Measurements from ENCODE around the gene HNRNPA1L2.
"Not testable (repeated sequence)": the region's sequence is repeated elsewhere in the genome, so short reads cannot be mapped to it uniquely, and the experiment has no call there.

Gene HNRNPA1L2

DNA sequence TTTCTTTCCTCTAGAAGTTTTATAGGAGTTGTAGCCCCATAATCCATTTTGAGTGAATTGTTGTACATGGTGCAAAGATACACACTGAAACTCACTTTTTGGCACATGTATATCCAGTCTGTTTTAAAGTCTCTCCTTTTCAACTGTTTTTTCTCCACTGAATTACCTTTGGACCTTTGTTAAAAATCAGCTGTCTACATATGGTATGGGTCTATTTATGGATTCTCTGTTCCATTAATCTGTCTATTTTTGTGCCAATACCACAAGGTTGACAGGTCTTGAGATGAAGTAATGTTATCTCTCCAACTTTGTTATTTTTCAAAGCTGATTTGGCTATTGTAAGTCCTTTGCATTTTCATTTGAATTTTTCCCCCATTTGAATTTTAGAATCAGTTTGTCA lies 4.7 kb downstream of the HNRNPA1L2 start:
- no peak for DNase-seq (ENCODE audit: low spot score)

DNA sequence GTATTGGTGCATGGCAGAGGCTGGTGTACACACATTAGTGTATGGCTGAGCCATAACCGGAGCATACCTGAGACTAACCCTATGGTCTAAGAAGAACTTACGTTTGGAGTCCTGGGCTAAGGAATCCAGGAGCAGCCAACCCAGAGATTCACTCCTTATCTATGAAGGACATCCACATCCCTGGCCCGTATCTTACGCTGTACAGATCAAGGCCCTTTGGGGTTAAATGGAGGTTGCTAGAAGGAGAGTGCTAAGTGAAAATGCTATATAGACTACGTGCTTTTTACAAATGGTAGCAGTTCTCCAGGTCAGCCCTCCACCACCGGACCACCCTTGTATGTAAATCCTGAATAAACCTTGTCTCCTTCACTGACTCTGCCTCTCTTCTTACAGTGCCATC lies 8.5 kb downstream of the HNRNPA1L2 start:
- no peak for DNase-seq (ENCODE audit: low spot score)

DNA sequence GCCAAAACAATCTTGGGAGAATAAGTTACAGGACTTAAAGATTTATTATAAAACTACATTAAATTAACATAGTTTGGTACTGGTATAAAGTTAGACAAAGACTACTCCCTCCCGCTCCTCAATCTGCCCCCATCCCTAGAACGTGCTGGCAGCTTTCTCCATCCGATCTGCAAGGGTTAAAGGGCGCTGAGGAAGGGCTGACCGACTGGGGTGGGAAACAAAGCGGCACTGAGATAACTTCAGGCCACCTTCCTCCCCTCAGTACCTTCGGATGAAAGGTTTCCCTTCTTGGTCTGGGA lies 9.6 kb downstream of the HNRNPA1L2 start:
- no peak for DNase-seq (ENCODE audit: low spot score)

DNA sequence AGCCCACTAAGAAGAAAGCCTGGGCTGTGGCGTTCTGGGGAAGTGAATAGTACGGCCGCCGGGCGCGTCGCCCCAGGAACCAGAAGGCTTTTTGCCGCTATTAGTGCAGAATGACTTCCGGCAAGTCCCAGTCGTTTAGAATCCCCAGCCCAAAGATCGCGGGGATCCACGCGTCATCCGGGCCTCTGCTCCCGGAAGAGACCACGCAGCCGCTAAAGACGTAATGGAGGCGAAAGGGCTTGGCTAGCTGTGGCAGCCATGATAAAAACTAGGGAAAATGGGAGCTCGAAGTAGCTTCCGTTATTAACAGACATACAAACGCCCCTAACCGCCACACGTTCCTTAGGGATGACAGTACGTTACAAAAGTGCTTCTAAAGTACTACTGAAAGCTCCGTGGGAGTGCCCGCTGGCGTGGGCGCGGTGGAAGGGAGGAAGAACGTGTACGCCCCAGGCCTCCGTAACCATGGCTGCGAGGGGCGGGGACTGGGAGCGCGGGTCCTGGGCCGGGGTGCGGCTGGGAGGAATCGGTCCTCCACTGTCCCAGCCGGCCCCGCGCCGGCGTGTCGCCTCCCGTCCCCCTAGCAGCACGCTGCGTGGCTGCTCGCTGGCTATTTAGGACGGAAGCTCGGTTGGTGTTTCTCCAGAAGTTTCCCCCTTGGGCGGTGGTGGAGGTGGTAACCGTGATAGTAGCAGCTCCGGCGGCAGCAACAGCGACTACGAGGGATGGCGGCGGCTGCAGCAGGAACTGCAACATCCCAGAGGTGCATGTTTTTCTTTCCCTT lies 10.2 kb downstream of the HNRNPA1L2 start, which contains the start of gene SUGT1:
Gene SUGT1, plus strand, starts transcription at position 641 of the 784 bp plus-strand sequence. Its CDS starts 85 bp downstream, at position 726.
- DNase-seq (ENCODE audit: low spot score): peak; percentile 96

DNA sequence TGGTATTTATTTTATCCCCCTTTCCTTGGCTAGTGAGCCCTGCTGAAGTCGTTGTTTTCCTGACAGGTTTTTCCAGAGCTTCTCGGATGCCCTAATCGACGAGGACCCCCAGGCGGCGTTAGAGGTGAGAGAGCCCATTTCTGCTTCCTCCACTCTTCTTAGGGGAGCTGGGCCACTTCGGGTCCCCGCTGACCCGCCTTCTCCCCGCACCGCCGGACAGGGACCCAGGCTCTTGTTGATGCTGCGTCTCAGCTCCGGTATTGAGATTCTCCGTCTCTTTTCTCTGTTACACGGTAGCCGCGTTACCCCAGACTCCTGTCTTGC lies 10.7 kb downstream of the HNRNPA1L2 start:
- DNase-seq (ENCODE audit: low spot score): no peak

DNA sequence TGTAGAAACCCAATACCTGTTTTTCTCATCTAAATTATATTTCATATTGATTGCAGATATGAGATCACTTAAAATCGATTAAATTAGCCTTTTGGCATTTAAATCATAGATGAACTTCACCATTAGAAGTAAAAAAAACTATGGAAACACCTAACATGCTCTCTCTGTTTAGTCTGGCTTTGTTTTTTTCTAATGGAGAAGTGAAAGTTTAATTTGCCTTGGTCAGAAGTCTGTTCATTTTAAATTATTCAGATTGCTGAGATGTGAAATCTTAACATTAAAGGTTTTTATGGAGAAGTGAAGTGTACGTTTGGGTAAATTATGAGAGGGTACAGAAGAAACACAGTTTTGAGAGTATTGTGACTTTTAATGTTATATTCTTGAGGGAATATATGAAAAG lies 17.1 kb downstream of the HNRNPA1L2 start:
- no peak for DNase-seq (ENCODE audit: low spot score)

DNA sequence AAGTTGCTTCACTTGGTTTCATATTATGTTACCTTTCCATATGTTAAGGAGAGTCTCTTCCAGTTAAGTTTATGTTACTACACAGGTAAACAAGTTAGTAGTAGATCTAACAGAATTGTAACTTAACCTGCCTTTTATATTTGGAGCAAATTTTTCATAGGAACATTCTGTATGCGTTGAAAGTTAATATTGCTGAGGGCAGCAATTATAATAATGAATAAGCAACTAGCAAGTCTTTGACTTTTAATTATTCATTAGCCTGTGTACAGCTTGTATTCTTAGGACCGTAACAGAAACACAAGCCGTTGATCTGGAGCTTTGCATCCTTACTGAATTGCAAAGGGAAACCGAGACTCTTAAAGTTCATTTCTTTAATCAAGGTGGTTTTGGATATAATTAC lies 22.0 kb downstream of the HNRNPA1L2 start:
- DNase-seq (ENCODE audit: low spot score): no peak

DNA sequence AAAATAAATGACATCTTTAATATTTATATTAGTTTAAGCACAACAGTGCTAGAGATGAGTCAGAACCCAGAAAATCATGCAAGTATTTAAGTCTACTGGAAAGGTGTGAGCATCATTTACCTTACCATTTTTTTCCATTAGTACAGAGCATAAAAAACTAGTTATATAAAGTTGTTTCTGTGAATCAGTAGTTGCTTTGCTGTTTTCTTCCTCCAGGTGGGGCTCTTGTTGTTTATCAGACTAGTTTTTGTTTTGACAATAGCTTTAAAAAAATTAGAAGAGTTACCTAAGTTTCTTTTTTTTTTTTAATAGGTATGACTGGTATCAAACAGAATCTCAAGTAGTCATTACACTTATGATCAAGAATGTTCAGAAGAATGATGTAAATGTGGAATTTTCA lies 23.1 kb downstream of the HNRNPA1L2 start:
- no peak for DNase-seq (ENCODE audit: low spot score)

DNA sequence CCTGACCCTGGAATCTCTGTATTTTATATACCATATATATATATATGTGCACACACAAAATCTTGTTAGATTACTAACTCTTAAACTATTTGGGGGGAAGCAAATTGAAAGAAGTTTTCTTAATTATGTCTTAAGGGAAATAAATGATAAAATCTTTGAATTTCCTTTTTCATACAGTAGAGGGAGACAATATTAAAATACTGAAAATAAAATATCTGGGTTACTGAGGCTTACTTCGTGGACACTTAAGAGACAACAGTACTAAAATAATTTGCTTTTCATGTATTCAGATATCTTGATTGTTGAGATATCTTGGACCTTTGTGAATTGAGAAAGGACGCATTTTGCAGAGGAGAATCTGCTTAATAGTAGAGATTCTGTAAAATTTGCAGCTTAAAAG lies 27.4 kb downstream of the HNRNPA1L2 start:
- no peak for DNase-seq (ENCODE audit: low spot score)

DNA sequence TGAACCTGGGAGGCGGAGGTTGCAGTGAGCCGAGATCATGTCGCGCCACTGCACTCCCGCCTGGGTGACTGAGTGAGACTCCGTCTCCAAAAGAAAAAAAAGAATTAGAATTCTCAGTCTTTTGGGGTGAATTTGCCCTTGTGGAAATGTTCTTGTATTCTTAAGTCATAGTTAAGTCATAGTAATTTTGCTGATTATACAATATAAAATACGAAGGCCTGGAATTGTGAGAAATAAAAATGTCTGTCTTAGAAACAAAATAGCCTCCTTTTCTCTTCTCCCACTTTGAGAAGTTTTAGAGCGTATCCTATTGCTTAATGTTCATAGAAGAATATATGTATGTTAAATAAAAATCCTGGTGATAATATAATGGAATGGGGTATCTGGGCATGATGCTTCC lies 28.5 kb downstream of the HNRNPA1L2 start:
- no peak for DNase-seq (ENCODE audit: low spot score)

DNA sequence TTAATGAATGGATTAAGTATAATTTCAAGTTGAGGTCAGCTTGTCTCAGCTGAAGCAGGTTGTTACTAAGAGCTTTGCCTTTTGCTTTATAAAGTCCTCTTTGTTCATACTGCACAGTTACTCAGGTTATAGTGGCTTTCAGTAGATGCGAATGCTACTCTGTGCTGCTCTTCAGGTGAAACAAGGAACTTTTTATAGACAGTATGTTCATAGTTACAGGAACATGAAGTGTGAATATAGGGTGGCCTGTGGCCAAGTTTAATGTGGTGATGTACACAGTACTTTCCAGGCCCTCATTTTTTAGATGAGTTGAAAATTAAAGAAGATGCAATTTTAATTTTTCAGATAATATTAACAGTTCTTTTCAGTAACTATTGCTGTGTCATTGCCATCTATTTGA lies 31.2 kb downstream of the HNRNPA1L2 start:
- no peak for DNase-seq (ENCODE audit: low spot score)

DNA sequence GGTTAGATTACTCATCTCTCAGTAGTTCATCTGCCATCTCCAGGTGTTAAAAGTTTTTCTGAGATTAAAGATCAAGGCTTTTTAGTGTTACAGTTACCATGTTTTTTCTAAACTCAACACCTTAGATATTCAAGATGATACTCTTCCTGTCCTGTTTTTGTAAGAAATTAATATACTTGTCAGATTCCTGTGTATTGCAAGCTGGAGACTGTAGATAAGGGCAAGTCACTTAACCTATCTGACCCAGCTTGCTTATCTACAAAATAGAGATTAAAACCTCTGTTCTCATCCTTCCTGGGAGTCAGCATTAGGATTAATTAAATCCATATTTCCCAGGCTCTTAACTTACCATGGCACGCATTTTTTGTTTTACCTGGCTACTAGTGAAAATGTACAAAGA lies 35.6 kb downstream of the HNRNPA1L2 start:
- DNase-seq (ENCODE audit: low spot score): no peak

DNA sequence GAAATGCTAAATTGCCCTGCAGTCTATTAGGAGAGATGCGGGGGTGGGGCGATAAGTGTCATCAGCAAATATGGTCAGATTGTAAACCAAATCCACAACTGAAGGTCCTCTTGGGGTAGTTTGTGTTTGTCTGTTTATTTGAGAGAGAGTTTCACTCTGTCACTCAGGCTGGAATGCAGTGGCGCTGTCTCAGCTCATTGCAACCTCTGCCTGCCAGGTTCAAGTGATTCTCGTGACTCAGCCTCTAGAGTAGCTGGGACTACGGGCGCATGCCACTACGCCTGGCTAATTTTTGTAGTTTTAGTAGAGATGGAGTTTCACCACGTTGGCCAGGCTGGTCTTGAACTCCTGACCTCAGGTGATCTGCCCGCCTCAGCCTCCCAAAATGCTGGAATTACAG lies 43.6 kb downstream of the HNRNPA1L2 start:
- not testable (repeated sequence) for DNase-seq (ENCODE audit: low spot score)

DNA sequence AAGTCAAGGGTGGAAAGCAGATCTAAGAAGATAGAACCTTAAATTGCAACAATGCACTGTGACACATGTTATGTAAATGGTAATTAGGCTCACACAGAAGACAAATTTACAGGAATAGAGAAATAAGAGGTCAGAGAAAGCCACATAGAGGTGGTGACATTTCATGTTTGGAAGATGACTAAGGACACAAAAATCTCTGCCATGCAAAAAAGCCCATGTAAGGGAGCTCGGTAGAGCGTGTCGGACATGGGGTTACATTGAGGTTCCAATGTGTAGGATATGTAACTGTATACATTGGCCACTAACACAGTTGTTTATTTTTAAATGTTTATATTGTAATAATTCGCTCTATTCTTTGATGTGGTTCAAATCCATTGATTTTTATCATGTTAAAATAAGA lies 44.1 kb downstream of the HNRNPA1L2 start:
- DNase-seq (ENCODE audit: low spot score): no peak

Measured in activated CD4-positive, alpha-beta T cell treated with anti-CD3 and anti-CD28 coated beads, Interleukin-2, Interleukin-4, amounts not matched to agents 100 ng/mL and 50 ng/mL, durations not matched to agents 16 hours and 8 hours (primary cell).